H1 (cell line): ENCODE results near the gene TLK1. TPM values are rescaled to one million over a fixed set of nuclear protein-coding genes. Genes with fewer than 3 reads are reported as not detected.

ENCODE experiments used
- BRCA1 ChIP-seq: IDR thresholded peaks from 2 replicates; pipeline ENCODE4 v1.6.1; 2012; ENCODE audit warnings: low read depth, low read length, improper control_type of control experiment
- JUND ChIP-seq: IDR thresholded peaks from 2 replicates; pipeline ENCODE4 v1.6.1; 2011; ENCODE audit warnings: mild to moderate bottlenecking, improper control_type of control experiment, low read length
- KDM1A ChIP-seq: fragments of 200-600, 300-600 bp; sonication (generic); IDR thresholded peaks from 2 replicates; pipeline ENCODE4 v1.7.1; 2016; ENCODE audit warnings: mild to moderate bottlenecking, low read length, borderline replicate concordance
- MAFK ChIP-seq: IDR thresholded peaks from 2 replicates; pipeline ENCODE4 v1.6.1; 2012; ENCODE audit warnings: low read depth, mild to moderate bottlenecking, improper control_type of control experiment, low read length
- SAP30 ChIP-seq: fragments of 300-600 bp; sonication (generic); IDR thresholded peaks from 2 replicates; pipeline ENCODE4 v1.7.1; 2012; ENCODE audit warnings: low read length, moderate library complexity, mild to moderate bottlenecking, inconsistent platforms; ENCODE audit not compliant: insufficient read depth, insufficient replicate concordance
- ZNF274 ChIP-seq: IDR thresholded peaks from 2 replicates; pipeline ENCODE4 v1.7.0; 2012; ENCODE audit warnings: low read length, borderline replicate concordance; ENCODE audit errors: extremely low read depth
- polyA plus RNA-seq, 7 experiments: library from polyadenylated mRNA; depleted of rRNA in 3 of 7; stranded (reverse) in 5 of 7; unstranded in 2 of 7; fragments of >200 nt in 5 of 7; fragments of 200-250 nt in 2 of 7; gene quantifications; 1 replicate in 5 of 7; 2 replicates in 1 of 7; 4 replicates in 1 of 7; pipeline versions ENCODE4 v1.2.1 to v1.2.3, GENCODE V29; 2011 to 2013; ENCODE audit warnings: missing spikeins in 2 of 7, mixed read lengths in 2 of 7
- total RNA-seq: library from RNA; stranded (reverse); fragmentation: NEBNext Ultra II Directional; extraction: Animal tissue kit (Norgen Biotek cat#: 25700); gene quantifications from 2 replicates; pipeline ENCODE4 v1.2.1, GENCODE V29; 2021

Gene TLK1
- total and polyA plus RNA-seq, 2 of the 8 experiments (the other 6 are each of a cell fraction or from before 2014, with no cell fraction given): 11.2 to 102 TPM

- TF ChIP-seq SAP30: no peak
- no peak for TF ChIP-seq JUND
- TF ChIP-seq MAFK: no peak
- no peak for TF ChIP-seq BRCA1
- TF ChIP-seq ZNF274: no peak
- TF ChIP-seq KDM1A: no peak
Measured at GRCh38 chr2:171176516-171176915, 15.8 kb upstream of the TLK1 start (continued).
